ENCODE measurements around the gene LRP1. TPM values are rescaled to one million over a fixed set of nuclear protein-coding genes. Genes with fewer than 3 reads are reported as not detected.

The LRP1 gene
- total RNA-seq, 1 donor from 2014 or later: 253 TPM

DNA sequence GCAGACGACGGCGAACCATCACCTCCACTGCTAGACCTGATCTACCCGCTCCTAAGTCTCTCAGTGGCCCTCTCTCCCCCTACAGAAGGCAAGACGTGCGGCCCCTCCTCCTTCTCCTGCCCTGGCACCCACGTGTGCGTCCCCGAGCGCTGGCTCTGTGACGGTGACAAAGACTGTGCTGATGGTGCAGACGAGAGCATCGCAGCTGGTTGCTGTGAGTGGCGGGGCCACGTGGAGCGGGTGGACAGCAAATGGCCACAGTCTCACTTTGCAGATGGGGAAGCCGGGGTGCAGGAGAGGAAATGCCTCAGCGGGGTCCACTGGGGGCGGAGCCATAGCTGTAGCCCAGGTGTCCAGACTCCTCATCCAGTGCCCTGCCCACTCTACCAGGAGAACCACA, 66.9 kb downstream of the LRP1 start:
- Mint-ChIP-seq H3K27ac (no peak overlapping the region), H3K4me1 (no peaks in the 10 kb centered on the region), H3K4me3 (no peak overlapping the region), H3K36me3 (peaks cover 48% of the 10 kb centered on the region), H3K9me3 (no peaks in the 10 kb centered on the region), H3K27me3 (ENCODE audit: low read depth) (no peaks in the 10 kb centered on the region)
- TF ChIP-seq, protein P1, sequence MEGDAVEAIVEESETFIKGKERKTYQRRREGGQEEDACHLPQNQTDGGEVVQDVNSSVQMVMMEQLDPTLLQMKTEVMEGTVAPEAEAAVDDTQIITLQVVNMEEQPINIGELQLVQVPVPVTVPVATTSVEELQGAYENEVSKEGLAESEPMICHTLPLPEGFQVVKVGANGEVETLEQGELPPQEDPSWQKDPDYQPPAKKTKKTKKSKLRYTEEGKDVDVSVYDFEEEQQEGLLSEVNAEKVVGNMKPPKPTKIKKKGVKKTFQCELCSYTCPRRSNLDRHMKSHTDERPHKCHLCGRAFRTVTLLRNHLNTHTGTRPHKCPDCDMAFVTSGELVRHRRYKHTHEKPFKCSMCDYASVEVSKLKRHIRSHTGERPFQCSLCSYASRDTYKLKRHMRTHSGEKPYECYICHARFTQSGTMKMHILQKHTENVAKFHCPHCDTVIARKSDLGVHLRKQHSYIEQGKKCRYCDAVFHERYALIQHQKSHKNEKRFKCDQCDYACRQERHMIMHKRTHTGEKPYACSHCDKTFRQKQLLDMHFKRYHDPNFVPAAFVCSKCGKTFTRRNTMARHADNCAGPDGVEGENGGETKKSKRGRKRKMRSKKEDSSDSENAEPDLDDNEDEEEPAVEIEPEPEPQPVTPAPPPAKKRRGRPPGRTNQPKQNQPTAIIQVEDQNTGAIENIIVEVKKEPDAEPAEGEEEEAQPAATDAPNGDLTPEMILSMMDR (IDR thresholded peaks at IDR 0.05; ENCODE audit: unreplicated experiment): no peak
- no peak for DNase-seq (ENCODE audit: low spot score in 2 of 2, unreplicated experiment in 2 of 2)

DNA sequence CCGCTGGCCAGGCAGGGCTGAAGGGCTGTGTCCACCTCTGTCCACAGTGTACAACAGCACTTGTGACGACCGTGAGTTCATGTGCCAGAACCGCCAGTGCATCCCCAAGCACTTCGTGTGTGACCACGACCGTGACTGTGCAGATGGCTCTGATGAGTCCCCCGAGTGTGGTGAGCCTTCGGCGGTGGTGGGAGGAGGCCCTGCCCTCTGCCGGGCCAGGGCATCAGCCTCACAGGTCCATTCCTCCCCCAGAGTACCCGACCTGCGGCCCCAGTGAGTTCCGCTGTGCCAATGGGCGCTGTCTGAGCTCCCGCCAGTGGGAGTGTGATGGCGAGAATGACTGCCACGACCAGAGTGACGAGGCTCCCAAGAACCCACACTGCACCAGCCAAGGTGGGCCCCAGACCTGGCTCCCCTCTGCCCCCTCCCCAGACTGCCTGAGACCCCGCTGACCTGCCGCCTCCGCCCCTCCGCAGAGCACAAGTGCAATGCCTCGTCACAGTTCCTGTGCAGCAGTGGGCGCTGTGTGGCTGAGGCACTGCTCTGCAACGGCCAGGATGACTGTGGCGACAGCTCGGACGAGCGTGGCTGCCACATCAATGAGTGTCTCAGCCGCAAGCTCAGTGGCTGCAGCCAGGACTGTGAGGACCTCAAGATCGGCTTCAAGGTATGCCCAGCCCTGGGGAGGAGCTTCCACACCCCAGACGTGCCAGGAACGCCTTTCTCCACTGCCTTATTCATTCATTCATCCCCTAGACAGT, 67.5 kb downstream of the LRP1 start:
- no peaks in the 10 kb centered on the region for H3K4me1 Mint-ChIP-seq
- H3K4me3 Mint-ChIP-seq: no peak overlapping the region
- H3K36me3 Mint-ChIP-seq: peaks cover 48% of the 10 kb centered on the region
- H3K9me3 Mint-ChIP-seq: no peaks in the 10 kb centered on the region
- TF ChIP-seq, protein P1 (IDR thresholded peaks at IDR 0.05; ENCODE audit: unreplicated experiment): no peak
- DNase-seq (ENCODE audit: low spot score in 2 of 2, unreplicated experiment in 2 of 2): no peak
- H3K27me3 Mint-ChIP-seq (ENCODE audit: low read depth): no peaks in the 10 kb centered on the region
- no peak overlapping the region for H3K27ac Mint-ChIP-seq

DNA sequence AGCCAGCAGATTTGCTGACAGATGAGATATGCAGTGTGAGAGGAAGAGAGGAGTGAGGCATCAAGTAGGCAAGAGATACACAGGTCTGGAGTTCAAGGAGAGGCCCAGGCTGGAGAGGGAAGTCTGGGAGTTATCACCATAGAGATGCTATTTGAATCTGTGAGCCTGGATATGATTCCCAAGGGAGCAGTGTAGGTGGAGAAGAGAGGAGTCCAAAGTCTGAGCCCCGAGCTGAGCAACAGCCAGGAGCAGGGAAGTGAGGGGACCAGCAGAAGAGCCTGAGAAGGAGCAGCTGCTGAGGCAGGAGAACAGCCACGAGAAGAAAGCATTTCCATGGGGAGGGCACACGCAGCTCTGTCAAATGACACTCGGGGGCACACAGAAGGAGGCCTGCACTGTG, 68.2 kb downstream of the LRP1 start:
- peak overlapping the region; percentile 33 for H3K27ac Mint-ChIP-seq
- H3K4me3 Mint-ChIP-seq: no peak overlapping the region
- H3K4me1 Mint-ChIP-seq: no peaks in the 10 kb centered on the region

DNA sequence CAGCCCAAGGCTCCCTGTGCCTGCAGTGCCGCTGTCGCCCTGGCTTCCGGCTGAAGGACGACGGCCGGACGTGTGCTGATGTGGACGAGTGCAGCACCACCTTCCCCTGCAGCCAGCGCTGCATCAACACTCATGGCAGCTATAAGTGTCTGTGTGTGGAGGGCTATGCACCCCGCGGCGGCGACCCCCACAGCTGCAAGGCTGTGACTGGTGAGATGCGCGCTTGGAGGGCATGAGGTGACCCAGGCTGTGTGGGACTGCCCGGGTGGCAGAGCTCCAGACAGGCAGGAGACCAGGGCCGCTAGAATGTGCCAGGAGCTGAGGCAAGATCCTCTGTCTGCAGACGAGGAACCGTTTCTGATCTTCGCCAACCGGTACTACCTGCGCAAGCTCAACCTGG, 68.7 kb downstream of the LRP1 start:
- no peaks in the 10 kb centered on the region for H3K4me1 Mint-ChIP-seq
- H3K27ac Mint-ChIP-seq: no peak overlapping the region
- H3K36me3 Mint-ChIP-seq: peaks cover 42% of the 10 kb centered on the region
- H3K9me3 Mint-ChIP-seq: no peaks in the 10 kb centered on the region
- no peaks in the 10 kb centered on the region for H3K27me3 Mint-ChIP-seq (ENCODE audit: low read depth)
- no peak for DNase-seq (ENCODE audit: low spot score in 2 of 2, unreplicated experiment in 2 of 2)
- H3K4me3 Mint-ChIP-seq: no peak overlapping the region
- TF ChIP-seq, protein P1 (IDR thresholded peaks at IDR 0.05; ENCODE audit: unreplicated experiment): no peak

More for the DNA sequence above, 68.2 kb downstream of the LRP1 start:
- H3K9me3 Mint-ChIP-seq: no peaks in the 10 kb centered on the region
- H3K36me3 Mint-ChIP-seq: peaks cover 47% of the 10 kb centered on the region
- no peak for DNase-seq (ENCODE audit: low spot score in 2 of 2, unreplicated experiment in 2 of 2)
- TF ChIP-seq, protein P1 (IDR thresholded peaks at IDR 0.05; ENCODE audit: unreplicated experiment): no peak
- H3K27me3 Mint-ChIP-seq (ENCODE audit: low read depth): no peaks in the 10 kb centered on the region

- TF ChIP-seq, protein P1 (IDR thresholded peaks at IDR 0.05; ENCODE audit: unreplicated experiment): no peak
- Mint-ChIP-seq H3K27me3 (ENCODE audit: low read depth) (no peaks in the 10 kb centered on the region), H3K4me3 (no peak overlapping the region), H3K9me3 (no peaks in the 10 kb centered on the region), H3K27ac (no peak overlapping the region), H3K4me1 (no peaks in the 10 kb centered on the region), H3K36me3 (peaks cover 43% of the 10 kb centered on the region)
- no peak for DNase-seq (ENCODE audit: low spot score in 2 of 2, unreplicated experiment in 2 of 2)
Measured at GRCh38 chr12:57198329-57198728, 70.0 kb downstream of the LRP1 start.
